Spleen (tissue), 7 donors: ENCODE data around the gene KLHDC4.

Source experiments
- POLR2A ChIP-seq, 3 donors: fragments of 450-650 bp; IDR thresholded peaks; one replicate each; pipeline ENCODE4 v1.5.1; 2017; ENCODE audit warnings: antibody characterized with exemption in 3 of 3, mild to moderate bottlenecking in 1 of 3
- POLR2AphosphoS5 ChIP-seq, 3 donors: sonication (generic); formaldehyde crosslinking; IDR thresholded peaks; one replicate each; pipeline ENCODE4 v1.5.1; 2017; ENCODE audit warnings: antibody characterized with exemption in 3 of 3
- TF ChIP-seq, protein P1 (sequence below), 11 experiments: fragments of 200-600 bp in 7 of 11; fragments of 450-650 bp in 4 of 11; sonication (generic) in 4 of 11; IDR thresholded peaks in 8 of 11; conservative IDR thresholded peaks in 3 of 11; 1 replicate in 7 of 11; 2 replicates in 4 of 11; pipeline versions ENCODE4 v1.4.0 to v1.8.0; 2016 to 2021; ENCODE audit warnings: antibody characterized with exemption in 11 of 11, inconsistent platforms in 4 of 11, mild to moderate bottlenecking in 1 of 11
- donor health status: DM: no; HTN: no; CAD: no; lungs with moderate emphysema.
- donor health status: DM: no; HTN: no; CAD: no.
- donor health status: DM: no; HTN: no; CAD: no.

DNA sequence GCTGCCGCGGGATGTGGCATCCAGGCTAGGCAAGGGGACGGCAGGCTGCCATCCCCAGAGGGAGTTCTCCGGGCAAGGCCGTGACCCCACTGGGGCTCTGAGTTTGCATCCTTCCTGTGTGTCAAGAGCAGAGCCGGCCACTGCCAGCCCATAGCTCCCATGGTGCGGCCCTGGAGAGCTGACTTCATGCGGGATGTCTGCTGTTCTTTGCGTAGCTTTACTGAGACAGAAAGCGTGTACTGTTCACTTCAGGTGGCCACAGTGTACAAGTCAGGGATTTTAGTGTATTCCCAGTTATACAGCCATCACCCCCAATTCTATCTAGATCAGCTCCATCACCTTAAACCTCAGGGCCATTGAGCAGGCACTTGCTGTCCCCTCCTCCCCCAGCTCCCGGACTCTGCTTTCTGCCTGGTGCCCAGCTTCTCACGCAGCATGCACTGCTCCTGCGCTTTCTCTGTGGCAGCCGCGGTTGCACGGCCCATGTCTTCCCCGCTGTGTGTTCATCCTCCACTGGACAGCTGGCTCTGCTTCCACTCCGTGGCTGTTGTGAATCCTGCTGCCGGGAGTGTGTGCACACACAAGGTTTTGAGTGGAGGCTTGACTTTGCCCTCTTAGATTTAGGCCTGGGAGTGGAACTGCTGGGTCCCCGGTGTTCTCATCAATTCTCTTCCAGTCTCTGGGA lies 71.2 kb downstream of the KLHDC4 start:
- TF ChIP-seq, protein P1, sequence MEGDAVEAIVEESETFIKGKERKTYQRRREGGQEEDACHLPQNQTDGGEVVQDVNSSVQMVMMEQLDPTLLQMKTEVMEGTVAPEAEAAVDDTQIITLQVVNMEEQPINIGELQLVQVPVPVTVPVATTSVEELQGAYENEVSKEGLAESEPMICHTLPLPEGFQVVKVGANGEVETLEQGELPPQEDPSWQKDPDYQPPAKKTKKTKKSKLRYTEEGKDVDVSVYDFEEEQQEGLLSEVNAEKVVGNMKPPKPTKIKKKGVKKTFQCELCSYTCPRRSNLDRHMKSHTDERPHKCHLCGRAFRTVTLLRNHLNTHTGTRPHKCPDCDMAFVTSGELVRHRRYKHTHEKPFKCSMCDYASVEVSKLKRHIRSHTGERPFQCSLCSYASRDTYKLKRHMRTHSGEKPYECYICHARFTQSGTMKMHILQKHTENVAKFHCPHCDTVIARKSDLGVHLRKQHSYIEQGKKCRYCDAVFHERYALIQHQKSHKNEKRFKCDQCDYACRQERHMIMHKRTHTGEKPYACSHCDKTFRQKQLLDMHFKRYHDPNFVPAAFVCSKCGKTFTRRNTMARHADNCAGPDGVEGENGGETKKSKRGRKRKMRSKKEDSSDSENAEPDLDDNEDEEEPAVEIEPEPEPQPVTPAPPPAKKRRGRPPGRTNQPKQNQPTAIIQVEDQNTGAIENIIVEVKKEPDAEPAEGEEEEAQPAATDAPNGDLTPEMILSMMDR (IDR thresholded peaks at IDR 0.05 in 8 of 11, conservative IDR thresholded peaks at IDR 0.05 in 3 of 11) = no peak
- TF ChIP-seq POLR2AphosphoS5 (IDR thresholded peaks at IDR 0.05) (no peak), POLR2A (IDR thresholded peaks at IDR 0.05) (no peak)
